Subcutaneous adipose tissue (tissue), 4 donors: Measurements from ENCODE around the gene SAMD14. TPM values are rescaled to one million over a fixed set of nuclear protein-coding genes. Genes with fewer than 3 reads are reported as not detected.

ENCODE experiments used
- CTCF ChIP-seq: fragments of 450-650 bp; IDR thresholded peaks from one replicate; pipeline ENCODE4 v1.5.1; 2016; ENCODE audit warnings: low read depth, mild to moderate bottlenecking, control low read depth, antibody characterized with exemption, moderate library complexity
- total RNA-seq, 4 donors: library from RNA; depleted of rRNA; stranded (reverse); fragments of >200 nt; gene quantifications; one replicate each; pipeline ENCODE4 v1.1.0, GENCODE V29; 2016

SAMD14 gene
- total RNA-seq, 4 donors from 2014 or later = 0.33 to 0.38 (median 0.34) TPM; not detected in 1

GRCh38 chr17:50113624-50114320 is 16.2 kb downstream of the SAMD14 start:
- TF ChIP-seq CTCF = no peak

GRCh38 chr17:50112694-50113093 is 17.3 kb downstream of the SAMD14 start:
- no peak for TF ChIP-seq CTCF

GRCh38 chr17:50111673-50112655 is 18.0 kb downstream of the SAMD14 start:
- TF ChIP-seq CTCF = no peak

- no peak for TF ChIP-seq CTCF
These were observed 19.2 kb downstream of the SAMD14 start for GRCh38 chr17:50110591-50111349.

DNA sequence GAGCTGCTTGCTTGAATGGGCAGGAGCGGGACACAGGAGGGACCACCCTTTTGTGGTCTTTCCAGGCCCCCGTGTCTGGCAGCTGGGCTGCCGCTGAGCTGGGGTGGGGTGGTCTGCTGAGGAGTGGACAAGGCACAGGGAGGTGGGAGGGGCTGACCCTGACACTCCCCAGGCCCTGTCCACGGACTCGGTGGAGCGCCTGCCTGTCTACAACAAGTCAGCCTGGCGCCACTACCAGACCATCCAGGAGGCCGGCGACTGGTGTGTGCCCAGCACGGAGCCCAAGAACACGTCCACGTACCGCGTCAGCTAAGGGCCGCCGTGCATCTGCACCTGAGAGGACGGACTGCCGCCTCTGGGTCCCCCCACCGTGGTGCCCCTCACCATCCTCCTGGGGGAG is 20.2 kb downstream of the SAMD14 start:
- TF ChIP-seq CTCF = no peak

- no peak for TF ChIP-seq CTCF
These were observed 20.8 kb downstream of the SAMD14 start for GRCh38 chr17:50109207-50109606.
